Measurements from ENCODE around the gene MYH10.

Gene MYH10

GRCh38 chr17:8469964-8470363 lies 160.6 kb downstream of the MYH10 start:
- DNase-seq: no peak

DNA sequence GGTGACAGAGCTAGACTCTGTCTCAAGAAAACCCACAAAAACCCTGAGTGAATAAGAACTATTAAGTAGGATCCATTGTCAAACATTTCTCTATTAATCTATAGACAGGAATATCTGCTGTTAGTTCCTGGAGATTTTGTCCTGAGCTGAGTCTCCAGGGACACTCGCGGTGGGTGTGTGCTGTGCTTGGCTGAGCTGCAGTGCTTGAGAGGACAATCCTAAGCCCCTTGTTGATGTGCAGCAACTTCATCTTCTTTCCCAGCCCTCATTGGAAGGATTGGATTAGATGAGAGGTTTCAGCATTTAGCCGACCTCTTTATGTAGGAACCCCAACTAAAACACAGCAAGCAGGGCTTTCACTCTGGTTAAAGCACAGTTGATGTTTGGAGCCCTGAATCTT lies 161.5 kb downstream of the MYH10 start:
- DNase-seq: no peak

- no peak for DNase-seq
Measured at GRCh38 chr17:8468127-8468526, 162.4 kb downstream of the MYH10 start.

DNA sequence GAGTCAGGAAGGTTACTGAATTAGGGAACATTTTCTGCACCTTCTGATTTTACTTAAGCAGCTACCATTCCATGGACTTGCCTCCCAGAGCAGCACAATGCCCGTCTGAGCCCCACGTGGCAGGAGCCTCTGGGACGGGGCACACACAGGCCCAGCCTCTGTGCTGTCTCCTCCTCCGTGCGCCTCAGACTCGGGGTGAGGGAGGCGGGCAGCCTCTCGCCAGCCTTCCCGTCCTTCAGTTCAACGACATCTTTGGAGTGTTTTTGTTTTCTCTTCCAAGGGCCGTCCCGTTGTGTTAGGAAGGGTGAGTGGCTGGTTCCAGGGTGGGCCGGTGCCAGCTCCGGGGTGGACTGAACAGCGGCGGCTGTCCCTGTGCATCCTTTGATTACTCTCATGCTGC lies 163.0 kb downstream of the MYH10 start:
- no peak for DNase-seq

DNA sequence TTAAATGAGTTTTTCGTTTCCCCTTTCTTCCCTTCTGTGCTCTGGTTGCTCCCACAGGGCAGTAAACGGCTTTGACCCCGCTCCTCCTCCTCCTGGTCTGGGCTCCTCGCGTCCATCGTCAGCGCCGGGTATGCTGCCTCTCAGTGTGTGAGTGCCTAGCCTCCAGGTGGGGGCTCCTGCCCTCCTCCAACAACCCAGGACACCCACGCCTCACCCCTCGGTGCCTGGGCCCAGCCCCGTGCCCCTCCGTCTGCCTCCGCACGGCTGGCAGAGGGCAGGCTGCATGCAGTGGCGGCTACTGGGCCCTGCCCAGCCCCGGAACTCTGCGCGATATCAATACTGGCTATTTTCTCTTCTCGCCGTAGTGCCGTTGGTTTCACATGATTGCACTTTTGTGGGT lies 163.7 kb downstream of the MYH10 start:
- DNase-seq: no peak

DNA sequence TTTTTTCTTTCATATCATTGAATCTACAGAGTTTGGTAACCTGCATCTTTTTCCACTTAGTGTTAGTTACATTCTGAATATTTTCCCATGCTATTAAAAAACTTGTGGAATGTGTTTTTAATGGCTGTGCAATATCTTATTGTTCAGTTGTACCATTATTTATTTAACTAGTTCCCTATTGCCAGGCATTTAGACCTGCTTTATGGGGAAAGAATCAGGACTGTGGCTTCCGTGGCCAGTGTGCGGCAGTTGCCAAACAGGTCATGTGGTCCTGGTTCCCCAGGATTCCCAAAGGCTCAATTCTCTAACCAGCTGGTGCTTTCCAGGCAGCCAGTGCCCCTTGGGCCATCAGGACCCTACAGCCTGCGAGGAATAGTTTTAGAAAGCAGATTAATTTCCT lies 164.1 kb downstream of the MYH10 start:
- no peak for DNase-seq

GRCh38 chr17:8465759-8466158 lies 164.8 kb downstream of the MYH10 start:
- DNase-seq: no peak

GRCh38 chr17:8465356-8465755 lies 165.2 kb downstream of the MYH10 start:
- DNase-seq: no peak

- DNase-seq: no peak
Measured at GRCh38 chr17:8464941-8465340, 165.6 kb downstream of the MYH10 start.

DNA sequence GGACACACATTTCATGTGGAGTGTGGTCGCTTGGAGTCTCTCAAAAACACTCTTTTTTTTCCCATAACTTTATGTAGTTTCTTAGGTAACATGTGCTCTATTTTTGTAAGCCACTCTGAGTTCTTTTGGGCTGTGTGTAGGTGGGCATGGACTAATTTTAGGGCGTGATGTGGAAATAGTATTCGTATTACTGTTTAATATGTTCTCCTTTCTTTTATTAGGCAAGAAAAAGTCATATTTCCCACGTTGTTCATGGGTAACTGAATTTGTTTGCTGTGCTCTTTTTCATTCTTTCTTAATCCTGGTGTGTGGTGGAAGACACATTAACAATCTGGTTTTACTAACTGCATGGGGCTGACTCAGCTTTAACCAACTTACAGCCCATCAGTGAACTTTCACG lies 167.4 kb downstream of the MYH10 start:
- no peak for DNase-seq

- DNase-seq: no peak
Measured at GRCh38 chr17:8462564-8462963, 168.0 kb downstream of the MYH10 start.

- no peak for DNase-seq
Measured at GRCh38 chr17:8459831-8460230, 170.7 kb downstream of the MYH10 start.

DNA sequence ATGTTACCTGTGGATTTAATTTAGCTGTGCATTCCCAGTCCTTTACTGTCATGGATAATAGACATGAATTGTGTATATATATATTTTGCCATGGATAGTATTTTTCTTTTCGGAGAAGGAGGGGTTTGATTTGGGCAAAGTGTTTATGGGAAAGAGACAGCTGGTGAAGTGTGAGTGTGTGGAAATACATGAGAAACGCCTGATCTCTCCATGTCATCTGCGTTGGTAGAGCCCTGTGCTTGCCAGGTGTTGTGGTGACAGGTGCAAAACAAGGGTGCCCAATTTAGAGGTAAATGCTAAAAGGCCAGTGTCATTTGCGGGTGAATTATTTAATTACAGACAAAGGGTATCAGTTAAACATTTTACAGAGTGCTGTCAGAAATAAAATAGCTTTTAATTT lies 171.4 kb downstream of the MYH10 start:
- DNase-seq: no peak

DNA sequence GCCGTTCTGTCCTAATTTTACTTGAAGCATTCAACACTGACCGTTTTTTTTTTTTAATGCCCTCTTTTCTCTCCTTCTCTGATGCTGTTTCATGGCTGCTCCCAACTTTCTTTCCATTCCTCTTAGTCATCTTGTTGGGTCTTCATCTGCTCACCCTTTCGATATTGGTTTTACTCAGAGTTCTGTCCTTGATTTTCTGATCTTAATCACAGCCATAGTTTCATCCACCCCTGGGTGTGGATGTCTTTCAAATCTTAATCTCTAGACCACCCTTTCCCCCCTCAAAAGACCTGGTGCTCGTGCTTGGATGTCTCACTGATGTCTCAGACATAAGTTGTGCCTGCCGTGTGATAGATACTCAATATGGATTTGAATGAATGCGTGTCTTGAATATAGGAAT lies 172.4 kb downstream of the MYH10 start:
- DNase-seq: no peak

DNA sequence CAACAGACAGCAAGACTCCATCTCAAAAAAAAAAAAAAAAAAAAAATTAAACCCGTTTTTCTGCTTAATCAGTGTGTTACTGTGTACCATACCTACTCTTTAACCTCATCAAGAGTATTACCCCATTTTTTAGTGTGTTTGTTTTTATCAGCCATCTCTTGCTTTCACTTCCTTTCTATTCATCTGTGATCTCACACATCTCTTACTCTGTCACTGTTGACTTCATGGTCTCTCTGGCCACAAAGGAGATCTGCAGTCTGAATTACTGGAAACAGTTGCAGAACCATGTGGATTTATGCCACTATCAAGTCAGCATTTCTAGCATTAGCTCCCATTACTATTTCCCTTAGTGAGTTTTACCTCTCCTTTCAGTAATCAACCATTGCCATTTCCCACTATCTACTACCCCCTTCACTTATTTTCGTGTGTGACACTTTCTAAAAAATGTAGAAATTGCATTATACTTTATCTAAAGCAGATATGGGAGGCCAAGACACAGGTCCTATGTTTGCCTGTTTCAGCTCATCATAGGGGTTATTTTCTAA lies 174.8 kb downstream of the MYH10 start:
- no peak for DNase-seq

DNA sequence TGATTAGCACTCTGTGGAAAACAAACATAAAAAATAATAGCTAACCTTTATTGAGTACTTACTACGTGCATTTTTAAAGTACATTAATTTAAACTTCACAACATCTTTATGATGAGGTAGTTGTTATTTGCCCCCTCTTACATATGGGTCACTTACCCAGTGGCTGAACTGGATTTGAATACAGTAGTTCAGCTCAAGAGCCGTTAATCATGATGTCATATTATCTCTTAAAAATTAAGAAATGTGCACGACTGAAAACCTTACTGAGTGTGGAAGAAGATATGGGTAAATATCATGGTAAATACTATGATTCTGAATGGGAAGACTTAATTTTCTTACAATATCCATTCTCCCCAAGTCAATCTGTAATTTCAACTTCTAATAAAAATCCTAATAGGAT lies 177.2 kb downstream of the MYH10 start:
- DNase-seq: no peak

- no peak for DNase-seq
Measured at GRCh38 chr17:8451933-8452614, 178.5 kb downstream of the MYH10 start.

DNA sequence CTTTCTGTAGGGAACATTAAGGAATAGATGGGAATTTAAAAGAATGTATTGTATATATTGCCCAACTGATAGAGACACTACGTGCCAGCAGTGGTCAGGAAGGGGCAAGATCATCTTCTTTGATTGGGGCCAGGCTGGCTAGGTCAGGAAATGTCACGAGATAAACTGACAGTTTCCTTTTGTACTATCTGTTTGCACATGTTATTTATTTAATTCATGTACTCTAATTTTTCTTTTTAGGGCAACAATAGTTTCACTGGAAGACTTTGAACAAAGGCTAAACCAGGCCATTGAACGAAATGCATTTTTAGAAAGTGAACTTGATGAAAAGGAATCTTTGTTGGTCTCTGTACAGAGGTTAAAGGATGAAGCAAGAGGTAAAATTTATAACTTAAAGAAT lies 182.2 kb downstream of the MYH10 start:
- DNase-seq: no peak

- no peak for DNase-seq
Measured at GRCh38 chr17:8447799-8448198, 182.7 kb downstream of the MYH10 start.

DNA sequence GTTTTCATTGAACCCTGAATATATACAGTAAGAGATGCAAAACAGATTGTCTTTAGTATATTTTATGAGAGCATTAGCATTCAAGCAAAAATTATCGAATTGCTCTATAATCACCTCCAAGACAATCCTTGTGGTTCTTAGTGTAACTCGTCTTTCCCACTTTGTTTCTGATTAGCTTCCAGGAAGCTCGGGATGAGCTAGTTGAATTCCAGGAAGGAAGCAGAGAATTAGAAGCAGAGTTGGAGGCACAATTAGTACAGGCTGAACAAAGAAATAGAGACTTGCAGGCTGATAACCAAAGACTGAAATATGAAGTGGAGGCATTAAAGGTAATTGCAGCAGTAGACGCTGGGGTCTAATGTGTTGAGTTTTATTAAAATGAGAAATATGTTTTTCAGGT lies 185.0 kb downstream of the MYH10 start:
- DNase-seq: no peak

DNA sequence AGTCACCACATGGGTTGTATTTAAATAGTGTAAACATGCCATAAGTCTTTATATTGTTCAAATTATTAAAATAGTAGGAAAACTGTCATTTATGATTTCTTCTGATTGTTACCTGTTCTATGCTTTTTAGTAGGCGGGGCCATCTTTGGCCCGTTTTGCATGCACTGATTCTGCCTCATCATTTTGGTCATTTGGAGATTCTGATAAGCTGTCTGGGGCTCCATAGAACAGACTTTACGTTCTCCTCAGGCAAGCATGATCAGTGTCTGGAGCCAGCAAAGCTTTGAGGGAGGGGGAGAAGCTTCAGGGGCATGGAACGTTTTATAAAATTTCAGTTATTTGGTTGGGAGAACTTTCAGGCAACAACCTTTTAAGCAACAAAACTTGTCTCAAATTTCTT lies 186.0 kb downstream of the MYH10 start:
- DNase-seq: no peak

DNA sequence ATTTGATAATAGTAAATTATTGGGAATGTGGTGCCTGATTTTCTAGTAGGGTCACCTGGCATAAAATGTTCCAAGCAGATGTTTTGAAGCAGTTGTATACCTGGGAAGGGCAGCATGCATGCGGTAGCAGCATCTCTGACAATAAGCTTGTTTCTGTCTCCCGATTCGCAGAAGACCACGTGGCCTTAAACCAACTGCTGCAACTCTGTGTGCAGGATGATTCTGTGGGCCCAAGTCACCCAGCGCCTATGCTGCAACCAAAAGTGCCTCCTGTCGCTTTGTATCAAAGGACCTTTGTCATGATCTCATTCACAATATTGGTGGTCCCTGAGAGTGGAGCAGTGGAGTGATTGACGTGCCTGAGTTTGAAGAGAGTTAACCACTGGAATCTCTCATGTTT lies 186.8 kb downstream of the MYH10 start:
- DNase-seq: no peak

GRCh38 chr17:8442310-8442709 lies 188.2 kb downstream of the MYH10 start:
- no peak for DNase-seq

- DNase-seq: no peak
Measured at GRCh38 chr17:8441690-8442089, 188.8 kb downstream of the MYH10 start.

GRCh38 chr17:8439681-8440080 lies 190.8 kb downstream of the MYH10 start:
- DNase-seq: no peak
